ENCODE measurements around the gene REPIN1.

REPIN1 gene

DNA sequence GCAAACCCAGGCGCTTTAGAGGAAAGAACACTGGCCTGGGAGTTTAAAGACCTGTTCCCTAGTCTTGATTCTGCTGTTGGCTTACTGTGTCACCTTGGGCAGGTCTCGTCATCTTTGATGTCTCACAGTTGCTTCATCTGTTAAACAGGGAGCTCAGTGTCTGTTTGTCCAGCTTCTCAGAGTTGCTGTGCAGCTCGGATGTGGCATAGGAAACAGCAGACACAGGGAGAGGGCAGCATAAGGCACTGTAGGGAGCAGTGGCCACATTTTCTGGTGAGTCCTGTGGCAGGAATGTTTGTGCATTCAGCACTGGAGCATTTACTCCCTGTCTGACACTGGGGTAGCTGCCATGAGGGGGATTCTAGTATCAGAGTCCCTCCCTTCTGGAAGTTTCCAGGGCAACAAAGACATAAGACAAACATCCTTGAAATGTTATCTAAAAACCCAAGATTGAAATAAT is 2.0 kb downstream of the REPIN1 start:
- no peak for DNase-seq
- peak overlapping the region; percentile 96 for H2BK120ac ChIP-seq (ENCODE audit: insufficient read depth, low read length, poor library complexity)
- peak overlapping the region; percentile 99 for H2BK5ac ChIP-seq (ENCODE audit: low read depth, low read length, poor library complexity)
- H3K4ac ChIP-seq (ENCODE audit: low read depth, low read length): peak overlapping the region; percentile 100
- peak overlapping the region; percentile 100 for H3K27ac ChIP-seq (ENCODE audit: low read depth, low read length)
- H3K18ac ChIP-seq (ENCODE audit: low read length): peak overlapping the region; percentile 100
- peak overlapping the region; percentile 97 for H4K12ac ChIP-seq (ENCODE audit: low read depth, low read length)
- whole genome bisulfite sequencing (ENCODE audit: extremely low coverage, insufficient coverage, insufficient read length): no CpG with 5 or more reads among the region's 3 CpGs
- peak overlapping the region; percentile 50 for H3K23ac ChIP-seq (ENCODE audit: low read length)
- peak overlapping the region; percentile 98 for H4K91ac ChIP-seq (ENCODE audit: low read depth, low read length)
- no peaks in the 10 kb centered on the region for H3K27me3 ChIP-seq (ENCODE audit: insufficient read depth, low read length)
- peak overlapping the region; percentile 98 for H4K8ac ChIP-seq (ENCODE audit: low read depth, low read length)
- peaks cover 35 to 37% of the 10 kb centered on the region in 2 experiments for H3K36me3 ChIP-seq (ENCODE audit: control insufficient read depth in 1 of 2, insufficient read depth in 2 of 2, low read length in 2 of 2)
- H2BK12ac ChIP-seq (ENCODE audit: low read length): peak overlapping the region; percentile 91
- H2AFZ ChIP-seq (ENCODE audit: insufficient read depth, low read length, poor library complexity): no peak overlapping the region
- H2AK5ac ChIP-seq (ENCODE audit: low read length): peak overlapping the region; percentile 17
- peaks cover 50 to 53% of the 10 kb centered on the region in 2 experiments for H3K4me1 ChIP-seq (ENCODE audit: control insufficient read depth in 1 of 2, insufficient read depth in 2 of 2, low read length in 2 of 2)
- H3K79me2 ChIP-seq (ENCODE audit: control insufficient read depth, insufficient read depth, low read length, poor library complexity): peaks cover 50% of the 10 kb centered on the region
- no peaks in the 10 kb centered on the region for H3K9me3 ChIP-seq (ENCODE audit: insufficient read depth, low read depth, low read length)
- H3K14ac ChIP-seq (ENCODE audit: low read length): peak overlapping the region; percentile 99
- H3K4me2 ChIP-seq (ENCODE audit: low read length): peak overlapping the region; percentile 72
- peak overlapping the region; percentile 24 for H3K9ac ChIP-seq (ENCODE audit: low read length)
- H3K79me1 ChIP-seq (ENCODE audit: low read length): peaks cover 62% of the 10 kb centered on the region
- no peak overlapping the region for H3K4me3 ChIP-seq (ENCODE audit: low read depth, low read length)

DNA sequence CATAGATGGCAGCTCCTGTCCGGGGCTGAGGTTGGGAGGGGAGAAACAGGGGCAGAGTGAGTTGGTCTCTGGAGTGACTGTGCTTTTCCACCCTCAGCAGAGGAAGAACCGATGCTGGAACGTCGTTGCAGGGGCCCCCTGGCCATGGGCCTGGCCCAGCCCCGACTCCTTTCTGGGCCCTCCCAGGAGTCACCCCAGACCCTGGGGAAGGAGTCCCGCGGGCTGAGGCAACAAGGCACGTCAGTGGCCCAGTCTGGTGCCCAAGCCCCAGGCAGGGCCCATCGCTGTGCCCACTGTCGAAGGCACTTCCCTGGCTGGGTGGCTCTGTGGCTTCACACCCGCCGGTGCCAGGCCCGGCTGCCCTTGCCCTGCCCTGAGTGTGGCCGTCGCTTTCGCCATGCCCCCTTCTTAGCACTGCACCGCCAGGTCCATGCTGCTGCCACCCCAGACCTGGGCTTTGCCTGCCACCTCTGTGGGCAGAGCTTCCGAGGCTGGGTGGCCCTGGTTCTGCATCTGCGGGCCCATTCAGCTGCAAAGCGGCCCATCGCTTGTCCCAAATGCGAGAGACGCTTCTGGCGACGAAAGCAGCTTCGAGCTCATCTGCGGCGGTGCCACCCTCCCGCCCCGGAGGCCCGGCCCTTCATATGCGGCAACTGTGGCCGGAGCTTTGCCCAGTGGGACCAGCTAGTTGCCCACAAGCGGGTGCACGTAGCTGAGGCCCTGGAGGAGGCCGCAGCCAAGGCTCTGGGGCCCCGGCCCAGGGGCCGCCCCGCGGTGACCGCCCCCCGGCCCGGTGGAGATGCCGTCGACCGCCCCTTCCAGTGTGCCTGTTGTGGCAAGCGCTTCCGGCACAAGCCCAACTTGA is 2.7 kb downstream of the REPIN1 start:
- peaks cover 35 to 37% of the 10 kb centered on the region in 2 experiments for H3K36me3 ChIP-seq (ENCODE audit: control insufficient read depth in 1 of 2, insufficient read depth in 2 of 2, low read length in 2 of 2)
- H3K9me3 ChIP-seq (ENCODE audit: insufficient read depth, low read depth, low read length): no peaks in the 10 kb centered on the region
- peaks cover 65% of the 10 kb centered on the region for H3K79me1 ChIP-seq (ENCODE audit: low read length)
- H3K4me1 ChIP-seq (ENCODE audit: control insufficient read depth in 1 of 2, insufficient read depth in 2 of 2, low read length in 2 of 2): peaks cover 51 to 58% of the 10 kb centered on the region in 2 experiments
- peak overlapping the region; percentile 90 for H3K18ac ChIP-seq (ENCODE audit: low read length)
- H4K8ac ChIP-seq (ENCODE audit: low read depth, low read length): peak overlapping the region; percentile 15
- no peak overlapping the region for H3K9ac ChIP-seq (ENCODE audit: low read length)
- peak overlapping the region; percentile 47 for H2AFZ ChIP-seq (ENCODE audit: insufficient read depth, low read length, poor library complexity)
- peak overlapping the region; percentile 100 for H3K4ac ChIP-seq (ENCODE audit: low read depth, low read length)
- H2BK5ac ChIP-seq (ENCODE audit: low read depth, low read length, poor library complexity): peak overlapping the region; percentile 99
- peak overlapping the region; percentile 75 for H2BK120ac ChIP-seq (ENCODE audit: insufficient read depth, low read length, poor library complexity)
- no peak overlapping the region for H3K4me3 ChIP-seq (ENCODE audit: low read depth, low read length)
- WGBS (ENCODE audit: extremely low coverage, insufficient coverage, insufficient read length): no CpG with 5 or more reads among the region's 48 CpGs
- H3K27ac ChIP-seq (ENCODE audit: low read depth, low read length): peak overlapping the region; percentile 100
- H2AK5ac ChIP-seq (ENCODE audit: low read length): peak overlapping the region; percentile 90
- H3K4me2 ChIP-seq (ENCODE audit: low read length): no peak overlapping the region
- H3K14ac ChIP-seq (ENCODE audit: low read length): peak overlapping the region; percentile 99
- peak overlapping the region; percentile 79 for H2BK12ac ChIP-seq (ENCODE audit: low read length)
- peaks cover 50% of the 10 kb centered on the region for H3K79me2 ChIP-seq (ENCODE audit: control insufficient read depth, insufficient read depth, low read length, poor library complexity)
- no peaks in the 10 kb centered on the region for H3K27me3 ChIP-seq (ENCODE audit: insufficient read depth, low read length)
- H3K23ac ChIP-seq (ENCODE audit: low read length): no peak overlapping the region
- no peak for DNase-seq
- peak overlapping the region; percentile 82 for H4K12ac ChIP-seq (ENCODE audit: low read depth, low read length)
- peak overlapping the region; percentile 98 for H4K91ac ChIP-seq (ENCODE audit: low read depth, low read length)

DNA sequence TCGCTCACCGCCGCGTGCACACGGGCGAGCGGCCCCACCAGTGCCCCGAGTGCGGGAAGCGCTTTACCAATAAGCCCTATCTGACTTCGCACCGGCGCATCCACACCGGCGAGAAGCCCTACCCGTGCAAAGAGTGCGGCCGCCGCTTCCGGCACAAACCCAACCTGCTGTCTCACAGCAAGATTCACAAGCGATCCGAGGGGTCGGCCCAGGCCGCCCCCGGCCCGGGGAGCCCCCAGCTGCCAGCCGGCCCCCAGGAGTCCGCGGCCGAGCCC is 3.3 kb downstream of the REPIN1 start:
- H3K23ac ChIP-seq (ENCODE audit: low read length): no peak overlapping the region
- H4K12ac ChIP-seq (ENCODE audit: low read depth, low read length): no peak overlapping the region
- peaks cover 53% of the 10 kb centered on the region for H3K79me2 ChIP-seq (ENCODE audit: control insufficient read depth, insufficient read depth, low read length, poor library complexity)
- DNase-seq: no peak
- peak overlapping the region; percentile 99 for H3K14ac ChIP-seq (ENCODE audit: low read length)
- H3K27ac ChIP-seq (ENCODE audit: low read depth, low read length): peak overlapping the region; percentile 100
- H2AK5ac ChIP-seq (ENCODE audit: low read length): peak overlapping the region; percentile 7
- peaks cover 69% of the 10 kb centered on the region for H3K79me1 ChIP-seq (ENCODE audit: low read length)
- H3K4me3 ChIP-seq (ENCODE audit: low read depth, low read length): no peak overlapping the region
- peak overlapping the region; percentile 100 for H3K4ac ChIP-seq (ENCODE audit: low read depth, low read length)
- peak overlapping the region; percentile 6 for H4K8ac ChIP-seq (ENCODE audit: low read depth, low read length)
- H2BK5ac ChIP-seq (ENCODE audit: low read depth, low read length, poor library complexity): peak overlapping the region; percentile 99
- WGBS (ENCODE audit: extremely low coverage, insufficient coverage, insufficient read length): no CpG with 5 or more reads among the region's 30 CpGs
- peak overlapping the region; percentile 75 for H2BK120ac ChIP-seq (ENCODE audit: insufficient read depth, low read length, poor library complexity)
- H2BK12ac ChIP-seq (ENCODE audit: low read length): no peak overlapping the region
- H3K9me3 ChIP-seq (ENCODE audit: insufficient read depth, low read depth, low read length): no peaks in the 10 kb centered on the region
- no peak overlapping the region for H3K9ac ChIP-seq (ENCODE audit: low read length)
- peak overlapping the region; percentile 98 for H4K91ac ChIP-seq (ENCODE audit: low read depth, low read length)
- peaks cover 35 to 37% of the 10 kb centered on the region in 2 experiments for H3K36me3 ChIP-seq (ENCODE audit: control insufficient read depth in 1 of 2, insufficient read depth in 2 of 2, low read length in 2 of 2)
- H3K4me1 ChIP-seq (ENCODE audit: control insufficient read depth in 1 of 2, insufficient read depth in 2 of 2, low read length in 2 of 2): peaks cover 54 to 63% of the 10 kb centered on the region in 2 experiments
- H3K27me3 ChIP-seq (ENCODE audit: insufficient read depth, low read length): no peaks in the 10 kb centered on the region
- no peak overlapping the region for H2AFZ ChIP-seq (ENCODE audit: insufficient read depth, low read length, poor library complexity)
- H3K4me2 ChIP-seq (ENCODE audit: low read length): no peak overlapping the region
- peak overlapping the region; percentile 66 for H3K18ac ChIP-seq (ENCODE audit: low read length)

DNA sequence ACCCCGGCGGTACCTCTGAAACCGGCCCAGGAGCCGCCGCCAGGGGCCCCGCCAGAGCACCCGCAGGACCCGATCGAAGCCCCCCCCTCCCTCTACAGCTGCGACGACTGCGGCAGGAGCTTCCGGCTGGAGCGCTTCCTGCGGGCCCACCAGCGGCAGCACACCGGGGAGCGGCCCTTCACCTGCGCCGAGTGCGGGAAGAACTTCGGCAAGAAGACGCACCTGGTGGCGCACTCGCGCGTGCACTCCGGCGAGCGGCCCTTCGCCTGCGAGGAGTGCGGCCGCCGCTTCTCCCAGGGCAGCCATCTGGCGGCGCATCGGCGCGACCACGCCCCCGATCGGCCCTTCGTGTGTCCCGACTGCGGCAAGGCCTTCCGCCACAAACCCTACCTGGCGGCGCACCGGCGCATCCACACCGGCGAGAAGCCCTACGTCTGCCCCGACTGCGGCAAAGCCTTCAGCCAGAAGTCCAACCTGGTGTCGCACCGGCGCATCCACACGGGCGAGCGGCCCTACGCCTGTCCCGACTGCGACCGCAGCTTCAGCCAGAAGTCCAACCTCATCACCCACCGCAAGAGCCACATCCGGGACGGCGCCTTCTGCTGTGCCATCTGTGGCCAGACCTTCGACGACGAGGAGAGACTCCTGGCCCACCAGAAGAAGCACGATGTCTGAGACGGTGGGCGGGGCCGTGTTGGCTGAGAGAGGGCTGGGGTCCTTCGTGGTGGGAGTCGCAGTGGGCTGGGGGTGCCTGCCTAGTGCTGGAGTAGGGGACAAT is 3.8 kb downstream of the REPIN1 start:
- Histone ChIP-seq H4K91ac (ENCODE audit: low read depth, low read length) (peak overlapping the region; percentile 98), H3K79me1 (ENCODE audit: low read length) (peaks cover 70% of the 10 kb centered on the region)

More for the DNA sequence above, 3.8 kb downstream of the REPIN1 start:
- H2BK5ac ChIP-seq (ENCODE audit: low read depth, low read length, poor library complexity): peak overlapping the region; percentile 99
- peak overlapping the region; percentile 59 for H4K12ac ChIP-seq (ENCODE audit: low read depth, low read length)
- peak overlapping the region; percentile 89 for H2BK12ac ChIP-seq (ENCODE audit: low read length)
- H3K18ac ChIP-seq (ENCODE audit: low read length): peak overlapping the region; percentile 95
- H3K9me3 ChIP-seq (ENCODE audit: insufficient read depth, low read depth, low read length): no peaks in the 10 kb centered on the region
- H3K4me1 ChIP-seq (ENCODE audit: control insufficient read depth in 1 of 2, insufficient read depth in 2 of 2, low read length in 2 of 2): peaks cover 56 to 64% of the 10 kb centered on the region in 2 experiments
- no peak for DNase-seq
- H2AFZ ChIP-seq (ENCODE audit: insufficient read depth, low read length, poor library complexity): peak overlapping the region; percentile 46
- peak overlapping the region; percentile 83 for H2BK120ac ChIP-seq (ENCODE audit: insufficient read depth, low read length, poor library complexity)
- no CpG with 5 or more reads among the region's 79 CpGs for WGBS (ENCODE audit: extremely low coverage, insufficient coverage, insufficient read length)
- peak overlapping the region; percentile 100 for H3K27ac ChIP-seq (ENCODE audit: low read depth, low read length)
- peak overlapping the region; percentile 90 for H4K8ac ChIP-seq (ENCODE audit: low read depth, low read length)
- peak overlapping the region; percentile 7 for H3K4me2 ChIP-seq (ENCODE audit: low read length)
- H3K14ac ChIP-seq (ENCODE audit: low read length): peak overlapping the region; percentile 92
- H3K27me3 ChIP-seq (ENCODE audit: insufficient read depth, low read length): no peaks in the 10 kb centered on the region
- H3K79me2 ChIP-seq (ENCODE audit: control insufficient read depth, insufficient read depth, low read length, poor library complexity): peaks cover 53% of the 10 kb centered on the region
- H2AK5ac ChIP-seq (ENCODE audit: low read length): peak overlapping the region; percentile 95
- peak overlapping the region; percentile 100 for H3K4ac ChIP-seq (ENCODE audit: low read depth, low read length)
- H3K9ac ChIP-seq (ENCODE audit: low read length): no peak overlapping the region
- peaks cover 35 to 37% of the 10 kb centered on the region in 2 experiments for H3K36me3 ChIP-seq (ENCODE audit: control insufficient read depth in 1 of 2, insufficient read depth in 2 of 2, low read length in 2 of 2)
- H3K23ac ChIP-seq (ENCODE audit: low read length): no peak overlapping the region
- H3K4me3 ChIP-seq (ENCODE audit: low read depth, low read length): no peak overlapping the region
